Endothelial cell of umbilical vein (primary cell): ENCODE results near the gene TNFAIP8L1. TPM values are rescaled to one million over a fixed set of nuclear protein-coding genes. Genes with fewer than 3 reads are reported as not detected.

Experiments used
- BruUV-seq: library from RNA; stranded (reverse); fragments of 400-500 nt; replicated peaks from 2 replicates; lab custom pipeline; 2021; lab: Mats Ljungman, UMichigan
- CTCF ChIA-PET: fragments of 300-600, 350-600 bp; sonication (Branson Sonifier 250); formaldehyde crosslinking; loops from one replicate; lab custom pipeline; 2021; ENCODE audit warnings: antibody characterized with exemption, inconsistent platforms; lab: Charles Lee
- POLR2A ChIA-PET: fragments of 300-600, 350-600 bp; sonication (Branson Sonifier 250); formaldehyde crosslinking; loops from one replicate; lab custom pipeline; 2021; ENCODE audit warnings: antibody characterized with exemption, inconsistent platforms; lab: Charles Lee
- DNase-seq: peaks from one replicate; pipeline ENCODE4 v3.0.0-alpha.2; 2011; ENCODE audit warnings: low read depth, low spot score
- FAIRE-seq: peaks from 2 replicates; lab custom pipeline; 2011; peaks lifted over from hg19 to GRCh38; lab: Jason Lieb, UNC
- H2AFZ ChIP-seq: 2 replicates; pipeline ENCODE4 v1.6.0; 2012; ENCODE audit warnings: low read depth, low read length, control low read depth, inconsistent platforms
- H3K27ac ChIP-seq: 2 replicates; pipeline ENCODE4 v1.5.1; 2011; ENCODE audit warnings: low read depth, mild to moderate bottlenecking, control low read depth, low read length, moderate library complexity; ENCODE audit not compliant: insufficient read depth
- H3K27me3 ChIP-seq, 2 experiments: 2 replicates each; pipeline versions ENCODE4 v1.6.0 to v1.6.1; 2011; ENCODE audit warnings: low read length in 2 of 2, mixed read lengths in 1 of 2; ENCODE audit not compliant: control insufficient read depth in 2 of 2, insufficient read depth in 2 of 2
- H3K36me3 ChIP-seq, 2 experiments: 2 replicates in 1 of 2; 3 replicates in 1 of 2; pipeline ENCODE4 v1.5.1; 2011; ENCODE audit warnings: low read length in 2 of 2, mild to moderate bottlenecking in 1 of 2, moderate library complexity in 1 of 2; ENCODE audit not compliant: control insufficient read depth in 2 of 2, insufficient read depth in 2 of 2; ENCODE audit errors: extremely low read depth in 1 of 2
- H3K4me1 ChIP-seq: 3 replicates; pipeline ENCODE4 v1.5.1; 2011; ENCODE audit warnings: mild to moderate bottlenecking, low read length; ENCODE audit not compliant: control insufficient read depth, insufficient read depth; ENCODE audit errors: extremely low read depth
- H3K4me2 ChIP-seq: 2 replicates; pipeline ENCODE4 v1.6.1; 2011; ENCODE audit warnings: low read length, control low read depth, mixed read lengths; ENCODE audit not compliant: insufficient read depth
- H3K4me3 ChIP-seq, 3 experiments: fragments of 200-600 bp in 1 of 3; sonication (generic), shearing (Covaris generic) in 1 of 3; replicated peaks in 1 of 3; 2 replicates each; pipeline ENCODE4 v1.5.1; 2011 to 2016; ENCODE audit warnings: control low read depth in 3 of 3, low read length in 3 of 3, mild to moderate bottlenecking in 2 of 3, inconsistent platforms in 1 of 3, low read depth in 1 of 3, moderate library complexity in 1 of 3; ENCODE audit not compliant: insufficient read depth in 1 of 3
- H3K79me2 ChIP-seq: 2 replicates; pipeline ENCODE4 v1.6.0; 2012; ENCODE audit warnings: low read length, inconsistent platforms; ENCODE audit not compliant: control insufficient read depth, insufficient read depth
- H3K9ac ChIP-seq: replicated peaks from 2 replicates; pipeline ENCODE3; 2011; ENCODE audit warnings: low read length, control low read depth; ENCODE audit not compliant: insufficient read depth; ENCODE audit errors: extremely low read depth
- H3K9me1 ChIP-seq: replicated peaks from 3 replicates; pipeline ENCODE4 v1.6.0; 2011; ENCODE audit warnings: mild to moderate bottlenecking, low read length; ENCODE audit not compliant: control insufficient read depth, insufficient read depth; ENCODE audit errors: extremely low read depth
- H3K9me3 ChIP-seq: replicated peaks from 2 replicates; pipeline ENCODE4 v1.5.1; 2012; ENCODE audit warnings: low read length, inconsistent platforms; ENCODE audit not compliant: control insufficient read depth, insufficient read depth
- H4K20me1 ChIP-seq: replicated peaks from 2 replicates; pipeline ENCODE3; 2011; ENCODE audit warnings: mild to moderate bottlenecking, low read length; ENCODE audit not compliant: control insufficient read depth, insufficient read depth; ENCODE audit errors: extremely low read depth
- CTCF ChIP-seq, 2 donors: IDR thresholded peaks; 1 replicate in 1 of 2; 2 replicates in 1 of 2; pipeline ENCODE4 v1.5.1; 2011; ENCODE audit warnings: low read length in 2 of 2, mild to moderate bottlenecking in 2 of 2, moderate library complexity in 2 of 2, control low read depth in 1 of 2, inconsistent platforms in 1 of 2, low read depth in 1 of 2; ENCODE audit not compliant: insufficient read depth in 1 of 2; ENCODE audit errors: extremely low read depth in 1 of 2
- EZH2 ChIP-seq: IDR thresholded peaks from 2 replicates; pipeline ENCODE4 v1.6.1; 2012; ENCODE audit warnings: borderline replicate concordance, low read depth, mild to moderate bottlenecking, moderate library complexity, low read length, inconsistent platforms; ENCODE audit not compliant: severe bottlenecking
- FOS ChIP-seq: IDR thresholded peaks from 2 replicates; pipeline ENCODE4 v1.6.1; 2011; ENCODE audit warnings: mild to moderate bottlenecking, low read length, moderate library complexity, borderline replicate concordance; ENCODE audit not compliant: insufficient read depth
- GATA2 ChIP-seq: IDR thresholded peaks from 2 replicates; pipeline ENCODE4 v1.7.0; 2011; ENCODE audit warnings: low read depth, mild to moderate bottlenecking, moderate library complexity, mixed read lengths, low read length; ENCODE audit not compliant: insufficient read length, insufficient read depth
- JUN ChIP-seq: IDR thresholded peaks from 2 replicates; pipeline ENCODE4 v1.6.1; 2011; ENCODE audit warnings: borderline replicate concordance, low read depth; ENCODE audit not compliant: insufficient read length, insufficient read depth
- MAX ChIP-seq: IDR thresholded peaks from 2 replicates; pipeline ENCODE4 v1.6.1; 2011; ENCODE audit not compliant: insufficient read depth, insufficient read length
- MYC ChIP-seq: IDR thresholded peaks from one replicate; pipeline ENCODE4 v1.6.1; 2011; ENCODE audit warnings: mild to moderate bottlenecking, low read depth, low read length
- POLR2A ChIP-seq: IDR thresholded peaks from 2 replicates; pipeline ENCODE4 v1.6.1; 2012; ENCODE audit warnings: low read depth, mild to moderate bottlenecking, control low read depth, low read length
- POLR2AphosphoS5 ChIP-seq: IDR thresholded peaks from 2 replicates; pipeline ENCODE4 v1.6.1; 2012; ENCODE audit warnings: low read depth, mild to moderate bottlenecking, control low read depth, low read length, moderate library complexity; ENCODE audit not compliant: insufficient read depth
- dilution Hi-C: fragments of 300-500 bp; cut with MboI; formaldehyde crosslinking; loops from one replicate; pipeline ENCODE4 v1.15.0; 2019; ENCODE audit warnings: low sequenced_read_pairs; ENCODE audit not compliant: extremely low pct_ligation_motif_present
- intact Hi-C: fragments of 100-400 bp; cut with micrococcal nuclease; formaldehyde crosslinking; loops from one replicate; pipeline ENCODE4 v1.10.0; 2022
- polyA plus RNA-seq, 4 experiments: library from polyadenylated mRNA; depleted of rRNA in 3 of 4; stranded (reverse) in 3 of 4; unstranded in 1 of 4; fragments of >200 nt; gene quantifications; 2 replicates each; pipeline versions ENCODE4 v1.2.1 to v1.2.3, GENCODE V29; 2011 to 2012; ENCODE audit warnings: missing spikeins in 1 of 4
- total RNA-seq: library from RNA; stranded (reverse); gene quantifications from 2 replicates; pipeline ENCODE4 v1.2.3, GENCODE V29; 2021

TNFAIP8L1 gene
- total and polyA plus RNA-seq, 2 donors (not counting 3 experiments of a cell fraction or from before 2014, with no cell fraction given) = 40.0 to 56.1 TPM

- no peak for FAIRE-seq
- H3K27ac ChIP-seq = no peak overlapping the region
- dilution Hi-C loops = no loop called here
These were observed 65.0 kb downstream of the TNFAIP8L1 start for GRCh38 chr19:4704317-4704673.

More at GRCh38 chr19:4704317-4704673, 65.0 kb downstream of the TNFAIP8L1 start:
- TF ChIP-seq FOS = no peak
- TF ChIP-seq GATA2 = no peak
- TF ChIP-seq POLR2AphosphoS5 = no peak
- no peak for TF ChIP-seq EZH2
- no peak for TF ChIP-seq MYC
- TF ChIP-seq MAX = no peak
- no peak for TF ChIP-seq CTCF (IDR thresholded peaks at IDR 0.05; ENCODE audit: extremely low read depth in 1 of 2, insufficient read depth in 1 of 2, low read depth in 1 of 2, low read length in 2 of 2)
- no peak for TF ChIP-seq JUN
- TF ChIP-seq POLR2A = no peak
- H3K27me3 ChIP-seq = no peaks in the 10 kb centered on the region
- no peak overlapping the region for H3K9ac ChIP-seq
- H3K9me3 ChIP-seq = no peaks in the 10 kb centered on the region
- BruUV-seq = no TSS peak
- intact Hi-C loops = no loop called here
- peaks cover 15 to 50% of the 10 kb centered on the region in 2 experiments for H3K36me3 ChIP-seq
- DNase-seq = no peak
- H3K4me3 ChIP-seq = no peak overlapping the region
- no peaks in the 10 kb centered on the region for H3K9me1 ChIP-seq
- H3K79me2 ChIP-seq = no peaks in the 10 kb centered on the region
- H3K4me2 ChIP-seq = no peak overlapping the region
- no peaks in the 10 kb centered on the region for H3K4me1 ChIP-seq
- no peaks in the 10 kb centered on the region for H4K20me1 ChIP-seq
- ChIA-PET POLR2A (no interaction called here), CTCF (no interaction called here)
- H2AFZ ChIP-seq = no peak overlapping the region

Other genes starting within 250 kb of the TNFAIP8L1 start
- 143 and 153 TPM in 2 replicates for gene SH3GL1, start 239.0 kb upstream of the TNFAIP8L1 start, total RNA-seq
- 145 and 191 TPM in 2 replicates for gene SH3GL1, start 239.0 kb upstream of the TNFAIP8L1 start, polyA plus RNA-seq
- gene CHAF1A, start 236.9 kb upstream of the TNFAIP8L1 start, total RNA-seq = 44.5 and 47.8 TPM in 2 replicates
- gene CHAF1A, start 236.9 kb upstream of the TNFAIP8L1 start, polyA plus RNA-seq = 19.5 and 32.1 TPM in 2 replicates
- gene UBXN6, start 181.7 kb upstream of the TNFAIP8L1 start, total RNA-seq = 78.5 and 84.5 TPM in 2 replicates
- 93.7 and 171 TPM in 2 replicates for gene UBXN6, start 181.7 kb upstream of the TNFAIP8L1 start, polyA plus RNA-seq
- gene HDGFL2, start 167.2 kb upstream of the TNFAIP8L1 start, total RNA-seq = 79.6 and 89.9 TPM in 2 replicates
- gene HDGFL2, start 167.2 kb upstream of the TNFAIP8L1 start, polyA plus RNA-seq = 27.2 and 39.1 TPM in 2 replicates
- gene PLIN4, start 121.0 kb upstream of the TNFAIP8L1 start, total RNA-seq = not detected in 2 replicates
- gene PLIN4, start 121.0 kb upstream of the TNFAIP8L1 start, polyA plus RNA-seq = 0.01 TPM in 1 of 2 replicates, not detected in the other
- 0.24 TPM in 1 of 2 replicates, not detected in the other for gene PLIN5, start 104.3 kb upstream of the TNFAIP8L1 start, total RNA-seq
- 0.17 and 0.24 TPM in 2 replicates for gene PLIN5, start 104.3 kb upstream of the TNFAIP8L1 start, polyA plus RNA-seq
- 0.31 and 0.42 TPM in 2 replicates for gene LRG1, start 99.5 kb upstream of the TNFAIP8L1 start, total RNA-seq
- 0.21 and 0.24 TPM in 2 replicates for gene LRG1, start 99.5 kb upstream of the TNFAIP8L1 start, polyA plus RNA-seq
- gene SEMA6B, start 79.8 kb upstream of the TNFAIP8L1 start, total RNA-seq = 166 and 176 TPM in 2 replicates
- 97.8 and 108 TPM in 2 replicates for gene SEMA6B, start 79.8 kb upstream of the TNFAIP8L1 start, polyA plus RNA-seq
- 187 and 191 TPM in 2 replicates for gene MYDGF, start 30.8 kb downstream of the TNFAIP8L1 start, total RNA-seq
- gene MYDGF, start 30.8 kb downstream of the TNFAIP8L1 start, polyA plus RNA-seq = 337 and 358 TPM in 2 replicates
- gene DPP9, start 84.3 kb downstream of the TNFAIP8L1 start, total RNA-seq = 87.6 and 98.0 TPM in 2 replicates
- 31.5 and 38.3 TPM in 2 replicates for gene DPP9, start 84.3 kb downstream of the TNFAIP8L1 start, polyA plus RNA-seq
- gene FEM1A, start 152.2 kb downstream of the TNFAIP8L1 start, total RNA-seq = 11.4 TPM in 2 replicates
- 5.1 and 5.9 TPM in 2 replicates for gene FEM1A, start 152.2 kb downstream of the TNFAIP8L1 start, polyA plus RNA-seq
- 17.6 and 19.0 TPM in 2 replicates for gene TICAM1, start 192.2 kb downstream of the TNFAIP8L1 start, total RNA-seq
- 4.3 and 4.8 TPM in 2 replicates for gene TICAM1, start 192.2 kb downstream of the TNFAIP8L1 start, polyA plus RNA-seq
- gene PLIN3, start 228.2 kb downstream of the TNFAIP8L1 start, total RNA-seq = 76.8 and 77.9 TPM in 2 replicates
- gene PLIN3, start 228.2 kb downstream of the TNFAIP8L1 start, polyA plus RNA-seq = 88.9 and 90.0 TPM in 2 replicates